ENCODE measurements around the gene WBP11. TPM values are rescaled to one million over a fixed set of nuclear protein-coding genes. Genes with fewer than 3 reads are reported as not detected.
"Not testable (repeated sequence)": the region's sequence is repeated elsewhere in the genome, so short reads cannot be mapped to it uniquely, and the experiment has no call there.

The WBP11 gene
- total RNA-seq, 4 donors from 2014 or later, result 16.7 to 24.4 (median 19.7) TPM

- Histone ChIP-seq H3K4me3 (no peak overlapping the region), H3K4me1 (peaks cover 26% of the 10 kb centered on the region), H3K27me3 (no peaks in the 10 kb centered on the region), H3K36me3 (peaks cover under 1% of the 10 kb centered on the region), H3K27ac (no peak overlapping the region), H3K9me3 (no peaks in the 10 kb centered on the region)
- WGBS, result 85% methylated on average over 3 of the region's 3 CpGs
- TF ChIP-seq POLR2A (IDR thresholded peaks at IDR 0.05) (no peak), CTCF (IDR thresholded peaks at IDR 0.05) (no peak), EP300 (IDR thresholded peaks at IDR 0.05) (no peak), POLR2AphosphoS5 (IDR thresholded peaks at IDR 0.05) (no peak)
- no peak for DNase-seq (ENCODE audit: low spot score in 2 of 2)
Observed at GRCh38 chr12:14766649-14767215, 36.5 kb downstream of the WBP11 start.

- H3K4me3 ChIP-seq; H3K27me3 ChIP-seq; H3K27ac ChIP-seq; H3K36me3 ChIP-seq; DNase-seq (ENCODE audit: low spot score in 2 of 2); H3K9me3 ChIP-seq: not testable (repeated sequence)
- H3K4me1 ChIP-seq, result peaks cover 19% of the 10 kb centered on the region
- WGBS, result 96% methylated on average over 3 of the region's 3 CpGs
Observed at GRCh38 chr12:14766020-14766419, 37.3 kb downstream of the WBP11 start.

- TF ChIP-seq CTCF (IDR thresholded peaks at IDR 0.05) (no peak), POLR2AphosphoS5 (IDR thresholded peaks at IDR 0.05) (no peak), POLR2A (IDR thresholded peaks at IDR 0.05) (no peak), EP300 (IDR thresholded peaks at IDR 0.05) (no peak)
- 93% methylated on average over 2 of the region's 2 CpGs for WGBS
- Histone ChIP-seq H3K36me3 (peaks cover 11% of the 10 kb centered on the region), H3K4me3 (no peak overlapping the region), H3K27ac (no peak overlapping the region), H3K4me1 (peaks cover 19% of the 10 kb centered on the region), H3K27me3 (no peaks in the 10 kb centered on the region), H3K9me3 (no peaks in the 10 kb centered on the region)
- no peak for DNase-seq (ENCODE audit: low spot score in 2 of 2)
Observed at GRCh38 chr12:14765398-14765797, 37.9 kb downstream of the WBP11 start.

- DNase-seq (ENCODE audit: low spot score in 2 of 2); H3K27me3 ChIP-seq; H3K9me3 ChIP-seq; H3K27ac ChIP-seq; H3K4me3 ChIP-seq; H3K4me1 ChIP-seq: not testable (repeated sequence)
- H3K36me3 ChIP-seq, result peaks cover 11% of the 10 kb centered on the region
- 77% methylated on average over 6 of the region's 6 CpGs for WGBS
Observed at GRCh38 chr12:14759711-14760280, 43.5 kb downstream of the WBP11 start.

GRCh38 chr12:14756334-14757143, 46.7 kb downstream of the WBP11 start:
- no peaks in the 10 kb centered on the region for H3K27me3 ChIP-seq
- no peak for DNase-seq (ENCODE audit: low spot score in 2 of 2)
- no peaks in the 10 kb centered on the region for H3K4me1 ChIP-seq
- no peak overlapping the region for H3K27ac ChIP-seq
- TF ChIP-seq EP300 (IDR thresholded peaks at IDR 0.05) (no peak), POLR2AphosphoS5 (IDR thresholded peaks at IDR 0.05) (no peak), POLR2A (IDR thresholded peaks at IDR 0.05) (no peak), CTCF (IDR thresholded peaks at IDR 0.05) (no peak)
- H3K36me3 ChIP-seq, result peaks cover 8% of the 10 kb centered on the region
- no peak overlapping the region for H3K4me3 ChIP-seq
- 55% methylated on average over 17 of the region's 17 CpGs for WGBS
- no peaks in the 10 kb centered on the region for H3K9me3 ChIP-seq

- no peak for DNase-seq (ENCODE audit: low spot score in 2 of 2)
- TF ChIP-seq POLR2A (IDR thresholded peaks at IDR 0.05) (no peak), EP300 (IDR thresholded peaks at IDR 0.05) (no peak), CTCF (IDR thresholded peaks at IDR 0.05) (no peak), POLR2AphosphoS5 (IDR thresholded peaks at IDR 0.05) (no peak)
- no peak overlapping the region for H3K27ac ChIP-seq
- no peaks in the 10 kb centered on the region for H3K9me3 ChIP-seq
- H3K4me3 ChIP-seq, result no peak overlapping the region
- no peaks in the 10 kb centered on the region for H3K36me3 ChIP-seq
- no peaks in the 10 kb centered on the region for H3K4me1 ChIP-seq
- H3K27me3 ChIP-seq, result no peaks in the 10 kb centered on the region
Observed at GRCh38 chr12:14751986-14752385, 51.3 kb downstream of the WBP11 start.
